Measurements from ENCODE around the gene E2F4. TPM values are rescaled to one million over a fixed set of nuclear protein-coding genes. Genes with fewer than 3 reads are reported as not detected.

Gene E2F4
- polyA plus RNA-seq, 3 donors = 25.5 to 72.6 (median 52.0) TPM

GRCh38 chr16:67185651-67186134 is 6.3 kb upstream of the E2F4 start:
- no peak overlapping the region for H3K27ac ChIP-seq (ENCODE audit: low read depth, low read length)
- whole genome bisulfite sequencing, 3 donors = 7 to 9% (median 8%) methylated on average over 12 of the region's 12 CpGs

DNA sequence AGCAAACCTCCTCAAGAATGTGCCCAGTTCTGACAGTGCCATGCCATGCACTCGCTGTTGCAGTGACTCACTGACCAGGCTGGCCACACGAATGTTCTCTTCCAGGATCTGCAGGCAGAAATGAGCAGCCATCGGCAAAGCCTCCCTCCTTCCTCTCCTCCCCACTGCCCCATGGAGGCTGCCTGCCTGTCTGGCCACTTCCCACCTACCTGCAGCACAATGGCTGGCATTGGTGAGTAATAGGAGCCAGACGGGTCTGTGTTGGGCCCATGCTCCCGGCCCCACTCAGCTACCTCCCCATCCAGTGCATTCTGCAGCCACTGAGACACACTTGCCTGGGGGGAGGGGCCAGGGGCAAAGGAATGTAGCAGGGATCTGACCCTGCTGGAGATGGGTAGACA is 5.4 kb upstream of the E2F4 start:
- WGBS, 3 donors = 58 to 62% (median 60%) methylated on average over 5 of the region's 5 CpGs
- no peak overlapping the region for H3K27ac ChIP-seq (ENCODE audit: low read depth, low read length)

DNA sequence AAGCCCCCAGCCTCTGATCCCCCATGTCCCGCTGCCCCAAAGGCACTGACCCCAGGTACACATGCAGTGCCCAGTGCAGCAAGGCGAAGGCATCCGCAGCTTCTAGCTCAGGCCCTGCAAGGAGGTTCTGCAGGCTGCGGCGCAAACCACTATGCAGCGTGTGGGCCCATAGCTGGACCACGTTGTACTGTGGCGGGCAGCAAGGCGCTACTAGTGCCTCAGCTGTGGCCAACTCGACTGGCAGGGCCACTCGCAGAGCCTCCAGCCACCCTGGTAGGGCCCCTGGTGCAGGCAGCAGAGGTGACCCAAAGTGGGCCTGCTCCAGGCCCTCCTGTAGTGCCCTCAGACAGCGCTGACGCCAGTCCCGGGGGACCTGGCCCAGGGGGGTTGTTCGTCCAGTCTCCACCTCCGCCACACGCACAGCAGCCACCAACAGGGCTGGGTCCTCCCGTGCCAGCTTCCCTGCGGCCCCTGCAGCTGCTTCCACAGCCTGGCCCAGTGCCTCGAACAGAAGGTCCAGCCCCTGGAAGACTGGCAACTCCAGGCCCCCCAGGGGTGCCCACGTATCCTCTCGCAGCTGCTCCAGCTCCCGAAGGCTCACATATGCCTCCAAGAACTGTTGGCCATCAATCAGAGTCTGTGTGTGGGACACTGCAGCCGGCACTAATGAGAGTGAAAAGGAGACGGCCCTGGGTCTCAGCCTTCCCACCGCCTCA is 4.6 kb upstream of the E2F4 start:
- H3K27ac ChIP-seq (ENCODE audit: low read depth, low read length) = no peak overlapping the region
- 78 to 87% (median 85%) methylated on average over 20 to 26 of the region's 26 CpGs for WGBS, 3 donors

- H3K27ac ChIP-seq (ENCODE audit: low read depth, low read length) = no peak overlapping the region
- WGBS, 3 donors = 73 to 85% (median 77%) methylated on average over 4 of the region's 4 CpGs
These were observed 3.6 kb upstream of the E2F4 start for GRCh38 chr16:67188323-67188722.

- WGBS, 3 donors = 90 to 93% (median 91%) methylated on average over 12 to 15 of the region's 15 CpGs
- no peak overlapping the region for H3K27ac ChIP-seq (ENCODE audit: low read depth, low read length)
These were observed 3.2 kb upstream of the E2F4 start for GRCh38 chr16:67188798-67189197.

DNA sequence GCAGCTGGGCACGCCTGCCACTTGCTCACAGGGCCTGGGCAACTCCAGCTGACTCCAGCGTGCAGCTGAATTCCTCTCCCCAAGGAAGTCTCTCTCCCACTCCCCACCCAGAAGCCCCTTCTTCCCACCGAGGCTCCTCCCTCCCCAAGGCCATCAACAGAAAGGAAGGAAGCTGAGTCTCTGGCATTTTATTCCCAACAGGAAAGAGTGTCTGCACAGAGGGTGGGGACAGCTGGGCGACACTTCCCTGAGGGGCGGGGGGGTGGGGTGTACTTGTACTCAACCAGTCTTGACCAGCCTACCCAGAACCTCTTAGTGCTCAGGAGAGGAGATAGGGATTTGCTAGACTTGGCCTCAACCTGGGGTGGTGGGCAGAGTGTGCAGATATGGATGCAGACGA is 1.9 kb upstream of the E2F4 start, which contains the start of gene EXOC3L1:
EXOC3L1 (minus strand) TSS at position 96 of the 400 bp plus-strand sequence. CDS start 460 bp downstream, outside the sequence.
- H3K27ac ChIP-seq (ENCODE audit: low read depth, low read length) = no peak within 1 kb of the TSS
- 31 to 40% (median 39%) methylated on average over 6 of the region's 6 CpGs for WGBS, 3 donors

DNA sequence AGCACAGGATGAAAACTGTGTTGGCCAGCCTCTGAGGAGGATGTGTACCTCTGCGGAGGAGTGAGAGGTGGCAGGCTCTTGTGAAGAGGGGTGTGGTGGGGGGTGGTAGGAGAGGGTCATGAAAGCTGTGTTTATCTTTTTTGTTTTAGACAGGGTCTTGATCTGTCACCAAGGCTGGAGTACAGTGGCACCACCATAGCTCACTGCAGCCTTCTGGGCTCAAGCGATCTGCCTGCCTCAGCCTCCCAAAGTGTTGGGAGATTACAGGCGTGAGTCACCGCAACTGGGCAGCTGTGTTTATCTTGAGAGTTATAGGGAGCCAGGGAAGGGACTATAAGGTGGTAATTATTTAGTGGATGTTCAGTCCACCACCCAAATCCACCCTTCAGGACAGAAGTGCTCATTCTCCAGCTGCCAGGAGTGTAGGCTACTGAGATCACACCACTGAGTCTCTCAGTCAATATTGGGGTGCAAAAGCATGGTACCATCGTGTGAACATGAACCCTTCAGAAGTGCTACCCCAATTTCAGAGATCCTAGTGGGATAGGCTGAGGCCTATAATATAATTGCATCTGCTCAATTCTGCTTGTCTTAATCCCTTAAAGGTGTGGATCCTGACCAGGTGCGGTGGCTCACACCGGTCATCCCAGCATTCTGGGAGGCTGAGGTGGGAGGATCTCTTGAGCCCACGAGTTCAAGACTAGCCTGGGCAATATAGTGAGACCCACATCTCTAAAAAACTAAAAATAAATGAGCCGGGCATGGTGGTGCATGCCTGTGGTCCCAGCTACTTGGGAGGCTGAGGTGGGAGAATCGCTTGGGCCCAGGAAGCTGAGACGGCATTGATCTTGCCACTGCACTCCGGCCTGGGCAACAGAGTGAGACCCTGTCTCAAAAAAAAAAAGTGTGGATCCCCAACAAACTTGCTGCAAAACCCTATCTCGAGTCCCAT is 1.2 kb upstream of the E2F4 start:
- WGBS, 3 donors = 70 to 81% (median 75%) methylated on average over 13 of the region's 13 CpGs
- H3K27ac ChIP-seq (ENCODE audit: low read depth, low read length) = no peak overlapping the region

DNA sequence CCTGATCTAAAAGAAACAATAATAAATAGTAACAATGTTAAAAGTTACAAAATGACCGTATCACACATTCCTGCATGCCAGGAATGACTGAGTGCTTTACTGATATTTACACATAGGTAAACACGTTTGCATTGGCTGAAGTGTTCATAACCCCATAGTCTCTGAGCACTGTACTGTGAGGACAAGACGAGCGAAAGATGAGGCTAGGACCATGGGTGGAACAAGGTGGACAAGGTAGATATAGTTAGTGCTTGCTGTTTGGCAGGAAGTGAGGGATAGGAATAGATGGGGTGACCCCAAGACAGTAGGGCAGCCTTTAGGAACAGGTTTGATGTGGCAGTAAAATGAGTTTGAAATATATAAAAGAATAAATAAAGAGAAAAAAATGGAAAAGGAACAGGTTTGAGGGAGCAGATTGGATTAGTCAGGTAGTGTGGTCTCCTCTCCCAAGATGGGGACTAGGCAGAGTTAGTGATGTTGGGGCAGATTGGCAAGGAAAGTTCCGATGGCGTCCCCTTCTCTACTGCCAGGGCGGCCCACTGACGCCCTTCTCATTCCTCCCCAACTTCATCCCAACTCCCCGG is 452 bp upstream of the E2F4 start:
- WGBS, 3 donors = 18 to 26% (median 22%) methylated on average over 9 of the region's 9 CpGs

DNA sequence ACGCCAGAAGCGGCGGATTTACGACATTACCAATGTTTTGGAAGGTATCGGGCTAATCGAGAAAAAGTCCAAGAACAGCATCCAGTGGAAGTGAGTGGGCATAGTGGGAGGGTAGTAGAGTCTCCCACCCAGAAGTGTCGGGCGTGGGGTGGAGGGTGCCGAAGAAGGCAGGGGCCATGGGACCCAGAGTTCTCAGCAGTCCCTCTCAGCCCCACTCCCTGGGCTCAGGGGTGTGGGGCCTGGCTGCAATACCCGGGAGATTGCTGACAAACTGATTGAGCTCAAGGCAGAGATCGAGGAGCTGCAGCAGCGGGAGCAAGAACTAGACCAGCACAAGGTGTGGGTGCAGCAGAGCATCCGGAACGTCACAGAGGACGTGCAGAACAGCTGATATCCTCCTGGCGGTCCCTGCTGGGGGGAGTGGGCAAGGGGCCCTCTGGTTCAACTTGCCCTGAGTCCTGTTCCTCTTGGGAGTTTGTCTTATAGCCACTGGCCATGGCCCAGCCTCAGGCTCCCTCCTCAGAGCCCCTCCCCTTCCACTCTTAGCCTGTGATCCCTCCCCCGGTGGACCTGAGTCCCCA is 916 bp downstream of the E2F4 start:
- WGBS, 3 donors = 19 to 25% (median 25%) methylated on average over 17 of the region's 17 CpGs
- H3K27ac ChIP-seq (ENCODE audit: low read depth, low read length) = no peak overlapping the region

More for the DNA sequence above, 452 bp upstream of the E2F4 start:
- no peak overlapping the region for H3K27ac ChIP-seq (ENCODE audit: low read depth, low read length)

GRCh38 chr16:67193536-67193935 is 1.6 kb downstream of the E2F4 start:
- H3K27ac ChIP-seq (ENCODE audit: low read depth, low read length) = no peak overlapping the region

GRCh38 chr16:67194260-67194659 is 2.3 kb downstream of the E2F4 start:
- H3K27ac ChIP-seq (ENCODE audit: low read depth, low read length) = no peak overlapping the region
- 88 to 92% (median 92%) methylated on average over 6 of the region's 6 CpGs for WGBS, 3 donors

DNA sequence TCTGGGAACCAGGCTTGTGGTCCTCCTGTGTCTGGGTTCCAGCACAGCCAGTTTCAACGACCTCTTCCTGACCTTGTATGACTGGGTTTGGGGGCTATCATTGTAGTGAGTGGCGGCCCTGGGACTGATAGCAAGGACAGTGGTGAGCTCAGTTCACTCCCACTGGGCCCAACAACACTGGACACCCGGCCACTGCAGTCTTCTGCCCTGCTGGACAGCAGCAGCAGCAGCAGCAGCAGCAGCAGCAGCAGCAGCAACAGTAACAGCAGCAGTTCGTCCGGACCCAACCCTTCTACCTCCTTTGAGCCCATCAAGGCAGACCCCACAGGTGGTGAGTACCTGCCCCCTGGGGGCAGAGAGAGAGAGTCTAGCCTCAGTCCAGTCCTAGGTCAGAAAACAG is 3.7 kb downstream of the E2F4 start:
- no peak overlapping the region for H3K27ac ChIP-seq (ENCODE audit: low read depth, low read length)
- 84 to 86% (median 85%) methylated on average over 5 of the region's 5 CpGs for WGBS, 3 donors

GRCh38 chr16:67196881-67197280 is 4.9 kb downstream of the E2F4 start:
- H3K27ac ChIP-seq (ENCODE audit: low read depth, low read length) = no peak overlapping the region
- 88 to 100% (median 95%) methylated on average over 1 of the region's 1 CpG for WGBS, 3 donors

GRCh38 chr16:67197704-67198103 is 5.7 kb downstream of the E2F4 start:
- H3K27ac ChIP-seq (ENCODE audit: low read depth, low read length) = no peak overlapping the region
- 60 to 74% (median 73%) methylated on average over 6 of the region's 6 CpGs for WGBS, 3 donors

- H3K27ac ChIP-seq (ENCODE audit: low read depth, low read length) = no peak overlapping the region
- WGBS, 3 donors = 51 to 58% (median 51%) methylated on average over 8 to 12 of the region's 12 CpGs
These were observed 6.3 kb downstream of the E2F4 start for GRCh38 chr16:67198238-67198734.

DNA sequence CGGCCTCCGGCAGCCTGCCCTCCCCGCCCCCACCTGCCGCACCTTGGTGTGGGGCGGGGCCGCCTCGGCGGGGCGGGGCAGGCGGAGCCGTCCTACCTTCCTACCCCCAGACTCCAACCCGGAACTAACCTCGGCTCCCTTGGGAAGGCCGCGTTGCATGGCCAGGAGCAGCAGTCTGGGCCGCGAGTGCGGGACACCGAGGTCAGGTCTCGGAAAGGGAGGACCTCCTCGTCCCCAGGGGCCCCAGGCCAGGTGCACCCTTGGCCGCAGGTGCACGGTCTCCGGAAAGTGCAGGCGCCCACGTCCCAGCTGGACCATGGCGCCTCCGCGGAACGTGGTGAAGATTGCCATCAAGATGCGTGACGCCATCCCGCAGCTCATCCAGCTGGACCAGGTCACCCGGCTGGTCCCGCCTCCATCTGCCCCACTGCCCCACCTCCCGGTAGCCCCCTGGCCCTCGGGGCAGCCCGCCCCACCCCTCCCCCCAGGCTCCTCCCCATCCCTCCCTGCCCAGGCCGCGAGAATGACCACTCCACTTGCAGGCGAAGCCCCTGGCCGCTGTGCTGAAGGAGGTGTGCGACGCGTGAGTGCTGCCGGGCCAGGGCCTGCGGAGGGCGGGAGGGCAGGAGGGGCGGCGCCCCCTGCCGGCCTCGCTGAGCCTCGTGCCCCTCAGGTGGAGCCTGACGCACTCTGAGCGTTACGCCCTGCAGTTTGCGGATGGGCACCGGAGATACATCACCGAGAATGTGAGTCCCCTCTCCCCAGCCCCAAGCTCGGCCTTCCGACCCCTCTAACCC is 7.3 kb downstream of the E2F4 start, which contains the start of gene ELMO3:
ELMO3 (plus strand) TSS at position 121 of the 797 bp plus-strand sequence; CDS start at position 317, 196 bp downstream.
- WGBS, 3 donors = 24 to 67% (median 57%) methylated on average over 58 to 61 of the region's 61 CpGs
- H3K27ac ChIP-seq (ENCODE audit: low read depth, low read length) = no peak within 1 kb of the TSS

DNA sequence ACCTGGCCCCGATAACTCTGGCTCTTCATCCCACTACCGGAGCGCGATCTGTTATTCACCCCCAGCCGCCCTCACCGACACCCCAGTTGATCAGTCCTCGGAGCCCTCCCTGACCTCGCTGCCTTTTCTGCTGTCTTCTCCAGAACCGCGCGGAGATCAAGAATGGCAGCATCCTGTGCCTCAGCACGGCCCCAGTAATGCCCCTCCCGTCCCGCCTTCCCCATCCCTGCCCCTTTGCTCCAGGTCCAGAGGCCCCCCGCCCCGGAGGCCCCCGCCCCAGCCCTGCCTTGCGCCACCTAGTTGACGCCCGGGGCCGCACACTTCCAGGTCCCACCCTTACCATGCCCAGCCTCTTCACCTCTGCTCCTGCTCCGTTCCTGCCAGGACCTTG is 7.8 kb downstream of the E2F4 start:
- no peak overlapping the region for H3K27ac ChIP-seq (ENCODE audit: low read depth, low read length)
- 19 to 63% (median 52%) methylated on average over 16 to 22 of the region's 22 CpGs for WGBS, 3 donors
